Heart left ventricle (tissue), 13 donors: Measurements from ENCODE around the gene USP12.

ENCODE experiments used
- POLR2A ChIP-seq, 2 donors: fragments of 450-650 bp; IDR thresholded peaks; one replicate each; pipeline ENCODE4 v1.6.1; 2017; ENCODE audit warnings: antibody characterized with exemption in 2 of 2, mild to moderate bottlenecking in 2 of 2, moderate library complexity in 2 of 2
- TF ChIP-seq, protein P1 (sequence below), 12 donors: fragments of 200-600 bp; sonication (generic) in 4 of 12; IDR thresholded peaks; one replicate each; pipeline versions ENCODE4 v1.5.0 to v1.8.0; 2018 to 2022; ENCODE audit warnings: antibody characterized with exemption in 12 of 12, mild to moderate bottlenecking in 5 of 12
- donor health status: ischemic (EF 13 %, LVEDD 7.1; RV severe dilation, severe dysfunction).
- donor health status: DM: no; HTN: yes; CAD: no.
- donor health status: DM: no; HTN: no; CAD: no.
- donor health status: ischemic (EF 25% LVEDD 6.9; RV normal size, moderate dysfunction).
- donor health status: ischemic (EF 25% LVEDD 5.7; RV mildly dilated, moderate dysfunction).
- donor health status: ischemic (EF 35%, LVEDD 5.7; RV mildly dilated, moderate dysfunction).
- donor health status: nonischemic (EF 11% LVEDD 7.7; RV severe dilation, severe dysfunction).
- donor health status: DM: yes; HTN: yes; CAD: no.
- donor health status: PGD.
- donor health status: ischemic (EF 29% LVEDD 5.4; RV normal size, mild dysfunction).
- donor health status: nonischemic (EF 23%, LVEDD 6.1; RV moderate dilation, normal function).

DNA sequence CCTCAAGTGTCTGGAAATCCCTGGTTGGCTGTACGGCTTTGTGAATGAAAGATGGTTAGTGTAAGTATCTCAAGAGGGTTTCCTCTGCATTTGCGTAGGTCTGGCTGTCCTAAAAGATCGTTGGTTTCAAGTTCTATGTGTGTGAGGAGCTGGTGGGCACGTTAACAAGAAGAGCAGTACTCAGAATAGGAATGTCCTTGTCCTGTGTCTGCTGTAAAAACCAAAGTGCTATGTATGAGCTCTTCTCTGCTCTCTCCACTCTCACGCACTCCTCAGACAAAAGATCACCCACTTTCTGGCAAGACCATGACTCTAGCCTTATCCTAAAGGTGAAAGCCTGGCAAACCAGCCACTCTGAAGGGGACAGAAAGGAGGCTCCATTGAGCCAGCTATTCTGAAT, 39.1 kb downstream of the USP12 start:
- TF ChIP-seq, protein P1, sequence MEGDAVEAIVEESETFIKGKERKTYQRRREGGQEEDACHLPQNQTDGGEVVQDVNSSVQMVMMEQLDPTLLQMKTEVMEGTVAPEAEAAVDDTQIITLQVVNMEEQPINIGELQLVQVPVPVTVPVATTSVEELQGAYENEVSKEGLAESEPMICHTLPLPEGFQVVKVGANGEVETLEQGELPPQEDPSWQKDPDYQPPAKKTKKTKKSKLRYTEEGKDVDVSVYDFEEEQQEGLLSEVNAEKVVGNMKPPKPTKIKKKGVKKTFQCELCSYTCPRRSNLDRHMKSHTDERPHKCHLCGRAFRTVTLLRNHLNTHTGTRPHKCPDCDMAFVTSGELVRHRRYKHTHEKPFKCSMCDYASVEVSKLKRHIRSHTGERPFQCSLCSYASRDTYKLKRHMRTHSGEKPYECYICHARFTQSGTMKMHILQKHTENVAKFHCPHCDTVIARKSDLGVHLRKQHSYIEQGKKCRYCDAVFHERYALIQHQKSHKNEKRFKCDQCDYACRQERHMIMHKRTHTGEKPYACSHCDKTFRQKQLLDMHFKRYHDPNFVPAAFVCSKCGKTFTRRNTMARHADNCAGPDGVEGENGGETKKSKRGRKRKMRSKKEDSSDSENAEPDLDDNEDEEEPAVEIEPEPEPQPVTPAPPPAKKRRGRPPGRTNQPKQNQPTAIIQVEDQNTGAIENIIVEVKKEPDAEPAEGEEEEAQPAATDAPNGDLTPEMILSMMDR (IDR thresholded peaks at IDR 0.05) = no peak
- no peak for TF ChIP-seq POLR2A (IDR thresholded peaks at IDR 0.05)
